BLaER1 (cell line): Measurements from ENCODE around the gene MTLN.
"Not testable (repeated sequence)": the region's sequence is repeated elsewhere in the genome, so short reads cannot be mapped to it uniquely, and the experiment has no call there.

Source experiments
- H3K27ac ChIP-seq: shearing (Covaris generic); formaldehyde crosslinking; 2 replicates; pipeline ENCODE4 v1.8.1; 2022
- H3K27me3 ChIP-seq: shearing (Covaris generic); formaldehyde crosslinking; 2 replicates; pipeline ENCODE4 v1.8.1; 2022
- H3K36me3 ChIP-seq: shearing (Covaris generic); formaldehyde crosslinking; 2 replicates; pipeline ENCODE4 v1.8.1; 2022
- H3K4me1 ChIP-seq: shearing (Covaris generic); formaldehyde crosslinking; 2 replicates; pipeline ENCODE4 v1.8.1; 2022
- H3K4me2 ChIP-seq: shearing (Covaris generic); formaldehyde crosslinking; 2 replicates; pipeline ENCODE4 v1.8.1; 2022
- H3K4me3 ChIP-seq: shearing (Covaris generic); formaldehyde crosslinking; 2 replicates; pipeline ENCODE4 v1.8.1; 2022
- H3K9ac ChIP-seq: shearing (Covaris generic); formaldehyde crosslinking; 2 replicates; pipeline ENCODE4 v1.8.1; 2022
- H3K9me3 ChIP-seq: shearing (Covaris generic); formaldehyde crosslinking; 2 replicates; pipeline ENCODE4 v1.8.1; 2022
- H4K20me1 ChIP-seq: shearing (Covaris generic); formaldehyde crosslinking; 2 replicates; pipeline ENCODE4 v1.8.1; 2022
- Cebpa-rat ChIP-seq: shearing (Covaris generic); IDR thresholded peaks from 2 replicates; pipeline ENCODE4 v1.8.1; 2022

The MTLN gene

GRCh38 chr2:110219496-110220189 lies 7.3 kb upstream of the MTLN start:
- Histone ChIP-seq H3K4me3 (no peak overlapping the region), H3K9ac (no peak overlapping the region), H3K27me3 (no peaks in the 10 kb centered on the region), H3K4me1 (no peaks in the 10 kb centered on the region), H3K27ac (no peak overlapping the region), H3K4me2 (no peak overlapping the region), H3K36me3 (no peaks in the 10 kb centered on the region), H4K20me1 (no peaks in the 10 kb centered on the region), H3K9me3 (no peaks in the 10 kb centered on the region)
- no peak for TF ChIP-seq Cebpa-rat

GRCh38 chr2:110218889-110219288 lies 6.5 kb upstream of the MTLN start:
- H3K9me3 ChIP-seq, H3K4me3 ChIP-seq, H3K9ac ChIP-seq, H4K20me1 ChIP-seq, H3K27me3 ChIP-seq, H3K4me2 ChIP-seq, H3K36me3 ChIP-seq, H3K4me1 ChIP-seq, H3K27ac ChIP-seq: not testable (repeated sequence)

GRCh38 chr2:110216803-110217202 lies 4.5 kb upstream of the MTLN start:
- Histone ChIP-seq H3K4me3 (no peak overlapping the region), H3K9ac (no peak overlapping the region)

GRCh38 chr2:110216199-110216598 lies 3.9 kb upstream of the MTLN start:
- peaks cover 5% of the 10 kb centered on the region for H3K4me1 ChIP-seq
- H4K20me1 ChIP-seq: no peaks in the 10 kb centered on the region
- TF ChIP-seq Cebpa-rat: no peak
- no peaks in the 10 kb centered on the region for H3K36me3 ChIP-seq
- H3K27me3 ChIP-seq: no peaks in the 10 kb centered on the region
- no peak overlapping the region for H3K4me2 ChIP-seq
- no peak overlapping the region for H3K27ac ChIP-seq
- H3K9me3 ChIP-seq: peaks cover 12% of the 10 kb centered on the region
- no peak overlapping the region for H3K9ac ChIP-seq
- no peak overlapping the region for H3K4me3 ChIP-seq

More at GRCh38 chr2:110216803-110217202, 4.5 kb upstream of the MTLN start:
- Histone ChIP-seq H3K36me3 (no peaks in the 10 kb centered on the region), H3K27ac (no peak overlapping the region), H3K4me2 (no peak overlapping the region), H4K20me1 (no peaks in the 10 kb centered on the region), H3K27me3 (no peaks in the 10 kb centered on the region), H3K9me3 (peaks cover 12% of the 10 kb centered on the region), H3K4me1 (no peaks in the 10 kb centered on the region)
- no peak for TF ChIP-seq Cebpa-rat

GRCh38 chr2:110215566-110216158 lies 3.3 kb upstream of the MTLN start:
- TF ChIP-seq Cebpa-rat: no peak
- no peak overlapping the region for H3K4me3 ChIP-seq
- no peak overlapping the region for H3K4me2 ChIP-seq
- no peaks in the 10 kb centered on the region for H4K20me1 ChIP-seq
- H3K4me1 ChIP-seq: peaks cover 11% of the 10 kb centered on the region
- no peak overlapping the region for H3K27ac ChIP-seq
- H3K9ac ChIP-seq: no peak overlapping the region
- peaks cover 12% of the 10 kb centered on the region for H3K9me3 ChIP-seq
- no peaks in the 10 kb centered on the region for H3K27me3 ChIP-seq
- peaks cover 4% of the 10 kb centered on the region; the same call in 1 of the 2 replicates for H3K36me3 ChIP-seq

GRCh38 chr2:110215091-110215490 lies 2.7 kb upstream of the MTLN start:
- no peak overlapping the region for H3K9ac ChIP-seq
- TF ChIP-seq Cebpa-rat: no peak

GRCh38 chr2:110213522-110213921 lies 1.2 kb upstream of the MTLN start:
- not testable (repeated sequence) for H3K4me3 ChIP-seq, H3K27me3 ChIP-seq, H3K4me2 ChIP-seq, H4K20me1 ChIP-seq, H3K9ac ChIP-seq, H3K27ac ChIP-seq
- Histone ChIP-seq H3K4me1 (peaks cover 13% of the 10 kb centered on the region), H3K9me3 (peaks cover 12% of the 10 kb centered on the region), H3K36me3 (peaks cover 25% of the 10 kb centered on the region)

More at GRCh38 chr2:110215091-110215490, 2.7 kb upstream of the MTLN start:
- Histone ChIP-seq H3K4me2 (no peak overlapping the region), H3K27me3 (no peaks in the 10 kb centered on the region), H4K20me1 (no peaks in the 10 kb centered on the region), H3K4me1 (peaks cover 13% of the 10 kb centered on the region), H3K27ac (no peak overlapping the region), H3K36me3 (peaks cover 9% of the 10 kb centered on the region), H3K9me3 (peaks cover 12% of the 10 kb centered on the region), H3K4me3 (no peak overlapping the region)

GRCh38 chr2:110205660-110206455 lies 6.5 kb downstream of the MTLN start:
- Histone ChIP-seq H3K27me3 (no peaks in the 10 kb centered on the region), H3K4me2 (peak overlapping the region; percentile 81), H3K9ac (no peak overlapping the region), H3K27ac (no peak overlapping the region), H3K4me3 (peak overlapping the region; percentile 74; the same call in 1 of the 2 replicates), H3K9me3 (no peaks in the 10 kb centered on the region), H3K4me1 (peaks cover 18% of the 10 kb centered on the region), H3K36me3 (peaks cover 31% of the 10 kb centered on the region), H4K20me1 (no peaks in the 10 kb centered on the region)
- TF ChIP-seq Cebpa-rat: no peak

- peak within 1 kb of the TSS; percentile 74 for H3K4me3 ChIP-seq
- H3K36me3 ChIP-seq: peaks cover 19% of the 10 kb centered on the region
- peak within 1 kb of the TSS; percentile 81 for H3K4me2 ChIP-seq
- no peaks in the 10 kb centered on the region for H3K27me3 ChIP-seq
- no peaks in the 10 kb centered on the region for H3K9me3 ChIP-seq
- no peak within 1 kb of the TSS for H3K27ac ChIP-seq
- TF ChIP-seq Cebpa-rat: no peak
- H3K9ac ChIP-seq: peak within 1 kb of the TSS; percentile 72
- no peaks in the 10 kb centered on the region for H4K20me1 ChIP-seq
- H3K4me1 ChIP-seq: peaks cover 13% of the 10 kb centered on the region
These were observed 7.7 kb downstream of the MTLN start, which contains the start of gene NPHP1 for GRCh38 chr2:110204408-110205385. TSS of gene NPHP1 (minus strand) at chr2:110205013. CDS start at chr2:110204968, 45 bp downstream.
